ENCODE measurements around the gene DYNC2H1.

DNA sequence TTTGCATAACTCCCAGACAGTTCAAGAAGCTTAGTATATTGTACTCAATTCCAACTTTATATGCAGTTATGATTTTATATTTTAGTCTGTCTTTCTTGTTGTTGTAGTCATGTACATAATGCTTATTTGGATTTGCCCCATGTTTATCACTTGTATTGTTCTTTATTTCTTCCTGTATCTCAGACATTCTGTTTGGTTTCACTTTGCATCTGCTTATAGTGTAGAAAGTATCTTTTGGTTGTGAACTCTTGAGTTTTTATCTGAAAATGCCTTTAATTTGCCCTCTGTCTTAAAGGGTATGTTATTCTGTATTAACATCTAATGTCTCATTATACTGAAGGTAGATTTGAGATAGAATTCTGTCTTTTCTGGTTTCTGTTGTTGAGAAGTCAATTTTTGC, 275.4 kb downstream of the DYNC2H1 start:
- TF ChIP-seq, protein P1, sequence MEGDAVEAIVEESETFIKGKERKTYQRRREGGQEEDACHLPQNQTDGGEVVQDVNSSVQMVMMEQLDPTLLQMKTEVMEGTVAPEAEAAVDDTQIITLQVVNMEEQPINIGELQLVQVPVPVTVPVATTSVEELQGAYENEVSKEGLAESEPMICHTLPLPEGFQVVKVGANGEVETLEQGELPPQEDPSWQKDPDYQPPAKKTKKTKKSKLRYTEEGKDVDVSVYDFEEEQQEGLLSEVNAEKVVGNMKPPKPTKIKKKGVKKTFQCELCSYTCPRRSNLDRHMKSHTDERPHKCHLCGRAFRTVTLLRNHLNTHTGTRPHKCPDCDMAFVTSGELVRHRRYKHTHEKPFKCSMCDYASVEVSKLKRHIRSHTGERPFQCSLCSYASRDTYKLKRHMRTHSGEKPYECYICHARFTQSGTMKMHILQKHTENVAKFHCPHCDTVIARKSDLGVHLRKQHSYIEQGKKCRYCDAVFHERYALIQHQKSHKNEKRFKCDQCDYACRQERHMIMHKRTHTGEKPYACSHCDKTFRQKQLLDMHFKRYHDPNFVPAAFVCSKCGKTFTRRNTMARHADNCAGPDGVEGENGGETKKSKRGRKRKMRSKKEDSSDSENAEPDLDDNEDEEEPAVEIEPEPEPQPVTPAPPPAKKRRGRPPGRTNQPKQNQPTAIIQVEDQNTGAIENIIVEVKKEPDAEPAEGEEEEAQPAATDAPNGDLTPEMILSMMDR (IDR thresholded peaks at IDR 0.05): no peak
- TF ChIP-seq POLR2A (IDR thresholded peaks at IDR 0.05) (no peak), POLR2AphosphoS5 (IDR thresholded peaks at IDR 0.05) (no peak)
